ENCODE data around the gene VGLL4.
"Not testable (repeated sequence)": the region's sequence is repeated elsewhere in the genome, so short reads cannot be mapped to it uniquely, and the experiment has no call there.

The VGLL4 gene, protein sequence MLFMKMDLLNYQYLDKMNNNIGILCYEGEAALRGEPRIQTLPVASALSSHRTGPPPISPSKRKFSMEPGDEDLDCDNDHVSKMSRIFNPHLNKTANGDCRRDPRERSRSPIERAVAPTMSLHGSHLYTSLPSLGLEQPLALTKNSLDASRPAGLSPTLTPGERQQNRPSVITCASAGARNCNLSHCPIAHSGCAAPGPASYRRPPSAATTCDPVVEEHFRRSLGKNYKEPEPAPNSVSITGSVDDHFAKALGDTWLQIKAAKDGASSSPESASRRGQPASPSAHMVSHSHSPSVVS

DNA sequence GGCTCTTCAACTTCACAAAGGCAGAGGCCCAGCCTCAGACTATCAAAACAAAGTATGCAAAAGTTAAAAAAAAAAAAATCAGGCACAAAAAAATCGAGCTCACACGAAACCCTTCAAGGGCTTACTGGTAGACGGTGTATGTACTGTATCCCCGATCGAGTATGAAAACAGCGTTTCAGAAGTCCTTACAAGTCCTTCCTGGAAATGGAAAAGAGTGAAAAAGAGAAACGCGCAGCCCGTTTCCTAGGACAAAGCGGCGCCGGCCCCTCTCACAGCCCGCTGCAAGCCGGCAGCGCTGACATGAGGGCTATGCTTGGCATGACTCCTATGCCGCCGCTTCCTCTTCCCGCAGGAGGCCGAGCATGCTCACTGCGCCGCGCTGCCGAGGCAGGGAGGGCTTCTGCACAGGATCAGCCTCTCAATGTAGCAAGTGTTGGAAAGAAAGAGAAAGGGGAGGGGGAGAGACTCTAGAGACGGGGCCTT, at the start of gene VGLL4:
VGLL4 (minus strand) TSS at position 311 of the 483 bp plus-strand sequence. CDS start 397 bp downstream, outside the sequence.
- DNase-seq (ENCODE audit: low read depth in 2 of 2) = peak; percentile 68 to 73

DNA sequence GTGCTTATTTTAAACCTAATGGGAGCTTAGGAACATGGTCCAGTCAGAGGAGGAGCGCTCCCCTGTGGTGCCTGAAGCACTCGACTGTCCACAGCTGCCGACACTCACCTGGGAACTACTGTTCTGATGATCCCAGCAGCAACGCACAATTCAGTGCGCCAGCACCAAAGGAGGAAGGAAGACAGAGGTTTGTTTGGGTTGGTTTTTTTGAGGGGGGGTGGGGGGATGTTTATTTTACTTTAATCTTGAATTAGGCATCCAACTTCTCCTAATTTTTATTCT, 48.8 kb upstream of the VGLL4 start:
- no peak for DNase-seq (ENCODE audit: low read depth in 2 of 2)

GRCh38 chr3:11691767-11692531, 48.2 kb upstream of the VGLL4 start:
- no peak for DNase-seq (ENCODE audit: low read depth in 2 of 2)

DNA sequence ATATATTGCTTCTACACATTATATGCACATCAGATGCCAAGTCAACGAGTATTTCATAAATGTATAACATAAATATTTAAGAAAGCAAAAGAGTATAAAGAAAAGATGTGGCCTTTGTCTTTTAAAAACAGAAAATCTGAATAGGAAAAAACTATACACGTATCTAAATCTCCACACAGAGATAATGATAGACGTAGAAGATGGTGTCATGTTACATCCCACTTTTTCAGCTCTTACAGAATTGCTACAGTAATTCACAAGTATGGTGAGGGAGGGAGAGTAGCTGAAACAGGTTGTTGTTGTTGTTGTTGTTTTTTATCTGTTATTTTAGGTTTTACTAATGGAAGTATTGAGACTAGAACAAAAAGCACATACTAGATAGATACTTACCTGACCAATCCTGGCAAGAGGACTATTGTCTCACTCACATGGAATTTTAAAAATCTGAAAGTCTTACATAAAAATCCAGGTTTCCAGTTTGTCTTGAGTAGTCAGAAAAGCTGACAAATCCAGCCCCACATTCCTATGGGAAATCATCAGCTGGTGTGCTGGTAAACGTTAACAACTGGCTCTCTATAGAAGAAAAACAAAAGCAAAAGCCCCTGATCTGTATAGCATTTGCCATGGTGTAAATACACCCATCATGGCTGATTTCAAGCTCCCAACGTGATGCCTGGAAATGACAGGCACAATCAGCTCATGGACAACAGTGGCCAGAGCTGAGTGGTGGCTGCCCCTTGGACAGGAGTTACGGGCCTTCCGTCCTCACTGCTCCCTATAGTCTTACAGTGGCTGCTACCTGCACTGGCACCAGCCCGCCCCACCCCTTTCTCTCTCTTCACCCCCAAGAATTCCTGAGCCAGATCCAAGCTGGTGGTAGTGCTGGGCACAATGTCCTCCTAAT, 47.4 kb upstream of the VGLL4 start:
- DNase-seq (ENCODE audit: low read depth in 2 of 2) = no peak

DNA sequence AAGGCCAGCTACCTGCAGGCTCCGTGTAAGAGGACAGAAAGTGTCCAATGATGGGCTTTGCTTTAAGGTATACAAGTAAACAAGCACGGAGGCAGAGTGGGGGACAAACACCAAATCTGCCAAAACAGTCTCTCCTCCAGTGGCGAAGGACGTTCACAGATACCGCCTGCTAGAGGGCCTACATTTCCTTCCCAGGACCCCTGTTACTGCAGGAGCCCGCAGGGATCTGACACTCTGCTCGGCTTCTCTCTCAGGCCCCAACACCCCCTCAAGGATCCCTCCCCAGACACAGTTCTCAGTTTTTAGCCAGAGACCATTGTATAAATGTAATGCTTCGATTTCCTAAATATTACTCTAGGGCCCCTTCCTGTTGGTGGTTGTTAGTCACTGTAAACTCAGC, 46.0 kb upstream of the VGLL4 start:
- DNase-seq (ENCODE audit: low read depth in 2 of 2) = no peak

- not testable (repeated sequence) for DNase-seq (ENCODE audit: low read depth in 2 of 2)
Measured at GRCh38 chr3:11684980-11685379, 41.3 kb upstream of the VGLL4 start.

DNA sequence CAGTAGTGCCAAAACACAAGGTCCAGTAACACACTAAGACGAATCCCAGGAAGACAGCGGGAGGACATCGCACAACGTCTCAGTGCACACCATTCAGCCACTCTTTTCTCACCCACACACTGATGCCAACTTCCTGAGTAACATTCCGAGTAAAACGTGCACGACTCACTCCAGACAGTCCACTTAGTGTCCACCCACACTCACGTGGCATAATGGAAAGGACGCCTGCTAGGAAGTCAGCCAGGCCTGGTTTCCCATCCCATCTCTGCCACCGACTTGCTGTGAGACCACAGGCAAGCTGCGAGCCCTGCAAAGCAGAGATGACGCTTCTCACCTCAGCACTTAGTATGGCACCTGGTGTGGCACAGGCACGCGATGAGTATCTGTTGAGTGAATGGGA, 36.8 kb upstream of the VGLL4 start:
- DNase-seq (ENCODE audit: low read depth in 2 of 2) = no peak

DNA sequence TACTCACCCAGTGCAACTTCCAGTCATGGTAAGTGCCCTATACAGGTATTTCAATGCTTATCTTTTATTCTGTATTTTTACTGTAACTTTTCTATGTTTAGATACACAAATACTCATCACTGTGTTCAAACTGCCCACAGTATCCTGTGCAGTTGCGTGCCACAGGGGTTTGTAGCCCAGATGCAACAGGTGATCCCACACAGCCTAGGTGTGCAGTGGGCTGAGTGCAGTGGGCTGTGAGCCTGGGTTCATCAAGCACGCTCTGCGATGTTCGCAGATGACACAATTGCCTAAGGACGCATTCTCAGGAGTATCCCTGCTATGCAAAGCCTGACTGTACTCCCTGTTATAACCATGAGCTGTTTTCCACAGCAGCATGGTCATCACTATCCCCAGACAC, 36.2 kb upstream of the VGLL4 start:
- DNase-seq (ENCODE audit: low read depth in 2 of 2) = no peak

DNA sequence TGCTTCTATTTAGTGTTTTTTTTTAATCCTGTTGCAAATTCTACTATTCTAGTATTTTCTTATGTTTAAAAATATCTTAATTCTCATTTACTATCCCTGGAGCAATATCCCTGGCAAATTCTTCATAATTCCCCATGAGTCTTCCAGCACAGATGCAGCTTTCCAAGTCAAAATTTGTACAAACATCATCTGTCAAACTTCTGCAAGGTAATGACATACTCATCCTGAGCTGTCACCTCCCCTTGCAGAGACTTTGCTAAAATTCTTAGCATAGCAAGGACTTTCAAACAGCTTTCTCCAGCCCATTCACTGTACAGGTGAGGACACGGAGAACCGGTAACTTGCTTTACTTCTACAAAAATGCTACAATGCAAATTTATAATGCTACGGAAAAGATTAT, 28.6 kb upstream of the VGLL4 start:
- DNase-seq (ENCODE audit: low read depth in 2 of 2) = no peak

GRCh38 chr3:11671648-11672100, 28.0 kb upstream of the VGLL4 start:
- no peak for DNase-seq (ENCODE audit: low read depth in 2 of 2)

- DNase-seq (ENCODE audit: low read depth in 2 of 2) = no peak
Measured at GRCh38 chr3:11668243-11669235, 24.8 kb upstream of the VGLL4 start.

GRCh38 chr3:11665331-11665730, 21.6 kb upstream of the VGLL4 start:
- DNase-seq (ENCODE audit: low read depth in 2 of 2) = no peak

DNA sequence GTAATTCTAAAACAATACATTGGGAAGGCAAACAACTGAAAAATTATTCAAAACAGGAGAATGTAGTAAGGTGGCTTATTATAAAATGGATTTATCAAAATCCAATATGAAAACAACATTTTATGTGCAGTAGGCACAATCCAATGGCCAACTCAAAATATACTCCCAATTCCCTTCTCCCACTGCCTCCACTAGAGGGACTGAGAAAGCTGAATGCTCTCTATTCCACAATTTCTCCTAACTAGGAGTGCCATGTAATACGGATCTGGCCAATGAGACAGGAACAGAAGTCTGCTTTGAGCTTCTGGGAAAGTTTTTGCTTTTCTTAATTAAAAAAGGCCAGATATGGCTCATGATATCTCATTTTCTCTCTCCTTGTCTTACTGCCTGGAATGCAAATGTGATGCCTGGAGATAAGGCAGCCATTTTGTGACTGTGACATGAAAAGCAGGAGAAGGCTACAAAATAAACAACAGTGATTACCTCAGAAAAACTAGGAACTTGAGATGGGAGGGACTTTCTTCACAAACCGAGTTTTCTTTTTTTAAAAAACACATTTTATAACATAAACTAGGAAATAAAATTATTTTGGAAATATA, 18.8 kb upstream of the VGLL4 start:
- no peak for DNase-seq (ENCODE audit: low read depth in 2 of 2)

DNA sequence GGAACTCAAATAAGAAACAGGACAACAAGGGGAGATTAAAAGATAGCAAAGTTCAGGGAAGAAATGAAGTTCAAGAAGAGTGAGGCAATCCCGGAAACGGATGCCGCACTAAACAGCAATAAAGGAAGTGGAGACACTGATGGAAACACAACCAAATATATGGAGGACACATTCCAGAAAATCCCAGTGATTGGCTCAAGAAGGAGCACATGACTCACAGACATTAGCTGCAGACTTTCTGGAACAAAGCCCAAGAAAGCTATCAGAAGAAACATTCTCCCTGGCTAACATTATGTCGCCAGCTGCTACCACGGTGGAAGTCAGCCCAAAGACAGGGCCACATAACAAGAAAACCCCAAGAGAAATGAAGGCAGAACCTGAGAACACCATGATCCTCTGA, 18.1 kb upstream of the VGLL4 start:
- no peak for DNase-seq (ENCODE audit: low read depth in 2 of 2)

DNA sequence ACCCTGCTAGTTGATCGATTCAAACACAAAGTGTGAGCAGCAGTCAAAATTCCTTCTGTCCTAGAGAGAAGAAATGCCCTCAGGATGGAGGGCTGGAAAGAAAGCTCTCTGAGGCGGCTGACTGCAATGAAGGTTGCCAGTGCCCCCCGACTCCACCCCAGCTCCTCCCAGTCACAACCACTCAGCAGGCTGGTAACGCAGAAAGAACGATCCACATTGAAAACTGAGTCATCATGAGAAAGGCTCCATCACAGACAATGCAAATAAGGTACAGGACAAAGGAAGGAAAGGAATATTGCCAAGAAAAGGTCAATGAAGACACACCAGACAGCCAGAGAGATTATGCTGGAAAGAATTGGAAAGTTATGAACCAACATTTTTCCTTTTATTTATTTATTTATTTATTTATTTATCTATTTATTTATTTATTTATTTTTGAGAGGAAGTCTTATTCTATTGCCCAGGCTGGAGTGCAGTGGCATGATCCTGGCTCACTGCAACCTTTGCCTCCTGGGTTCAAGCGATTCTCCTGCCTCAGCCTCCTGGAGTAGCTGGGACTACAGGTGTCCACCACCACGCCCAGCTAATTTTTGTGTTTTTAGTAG, 17.4 kb upstream of the VGLL4 start:
- DNase-seq (ENCODE audit: low read depth in 2 of 2) = no peak

- no peak for DNase-seq (ENCODE audit: low read depth in 2 of 2)
Measured at GRCh38 chr3:11660242-11660641, 16.5 kb upstream of the VGLL4 start.

DNA sequence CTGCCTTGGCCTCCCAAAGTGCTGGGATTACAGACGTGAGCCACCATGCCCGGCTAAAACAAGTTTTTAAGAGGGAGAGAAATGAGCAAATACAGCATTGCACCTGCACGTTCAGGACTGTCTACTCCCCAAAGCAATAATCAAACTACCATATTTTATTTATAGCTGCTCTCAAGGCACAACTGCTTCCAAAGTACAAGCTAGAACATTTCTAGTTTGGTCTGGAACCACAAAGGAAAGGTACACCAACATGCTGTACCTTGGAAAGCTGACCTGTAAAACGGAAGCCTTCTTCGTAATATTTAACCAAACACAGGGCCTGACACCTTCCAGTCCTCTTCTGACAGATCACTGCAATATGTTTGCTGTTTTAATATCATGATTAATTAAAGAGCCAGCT, 14.5 kb upstream of the VGLL4 start:
- no peak for DNase-seq (ENCODE audit: low read depth in 2 of 2)

- DNase-seq (ENCODE audit: low read depth in 2 of 2) = no peak
Measured at GRCh38 chr3:11655196-11655928, 11.6 kb upstream of the VGLL4 start.

DNA sequence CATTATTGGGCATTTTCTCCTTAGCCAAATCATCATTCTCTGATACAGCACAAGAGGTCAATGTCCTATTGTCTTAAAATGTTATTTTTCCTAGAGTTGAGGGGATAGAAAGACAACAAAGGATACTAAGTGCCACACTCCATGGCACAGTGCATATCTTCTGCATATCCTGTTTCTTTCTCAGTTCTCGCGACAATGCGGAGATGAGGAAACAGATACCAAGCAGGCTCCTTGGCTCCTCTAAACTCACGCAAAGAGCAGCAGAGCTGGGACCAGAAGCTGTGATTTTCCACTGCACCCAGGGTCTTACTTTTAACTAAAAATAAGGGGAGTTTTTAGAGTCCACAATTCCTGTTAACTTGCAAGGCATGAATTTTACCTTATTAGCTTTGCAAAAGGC, 10.5 kb upstream of the VGLL4 start:
- no peak for DNase-seq (ENCODE audit: low read depth in 2 of 2)
